ENCODE data around the gene C12orf54.
"Not testable (repeated sequence)": the region's sequence is repeated elsewhere in the genome, so short reads cannot be mapped to it uniquely, and the experiment has no call there.

Gene C12orf54

GRCh38 chr12:48472259-48472658 is 10.0 kb upstream of the C12orf54 start, which contains the start of gene ANP32D:
ANP32D (plus strand) TSS chr12:48472559; CDS start chr12:48472665, 106 bp downstream.
- Histone ChIP-seq H3K9me3 (peaks cover 0 to 28% (median 9%) of the 10 kb centered on the region in 3 donors), H3K4me3 (no peak within 1 kb of the TSS), H3K27ac (no peak within 1 kb of the TSS), H3K36me3 (no peaks in the 10 kb centered on the region), H3K4me1 (no peaks in the 10 kb centered on the region), H3K27me3 (no peaks in the 10 kb centered on the region)
- TF ChIP-seq, protein P1, sequence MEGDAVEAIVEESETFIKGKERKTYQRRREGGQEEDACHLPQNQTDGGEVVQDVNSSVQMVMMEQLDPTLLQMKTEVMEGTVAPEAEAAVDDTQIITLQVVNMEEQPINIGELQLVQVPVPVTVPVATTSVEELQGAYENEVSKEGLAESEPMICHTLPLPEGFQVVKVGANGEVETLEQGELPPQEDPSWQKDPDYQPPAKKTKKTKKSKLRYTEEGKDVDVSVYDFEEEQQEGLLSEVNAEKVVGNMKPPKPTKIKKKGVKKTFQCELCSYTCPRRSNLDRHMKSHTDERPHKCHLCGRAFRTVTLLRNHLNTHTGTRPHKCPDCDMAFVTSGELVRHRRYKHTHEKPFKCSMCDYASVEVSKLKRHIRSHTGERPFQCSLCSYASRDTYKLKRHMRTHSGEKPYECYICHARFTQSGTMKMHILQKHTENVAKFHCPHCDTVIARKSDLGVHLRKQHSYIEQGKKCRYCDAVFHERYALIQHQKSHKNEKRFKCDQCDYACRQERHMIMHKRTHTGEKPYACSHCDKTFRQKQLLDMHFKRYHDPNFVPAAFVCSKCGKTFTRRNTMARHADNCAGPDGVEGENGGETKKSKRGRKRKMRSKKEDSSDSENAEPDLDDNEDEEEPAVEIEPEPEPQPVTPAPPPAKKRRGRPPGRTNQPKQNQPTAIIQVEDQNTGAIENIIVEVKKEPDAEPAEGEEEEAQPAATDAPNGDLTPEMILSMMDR (IDR thresholded peaks at IDR 0.05), result no peak
- no peak for DNase-seq
- intact Hi-C loops (cut with DNase I; ENCODE audit: low total_unique reads), result no loop called here

DNA sequence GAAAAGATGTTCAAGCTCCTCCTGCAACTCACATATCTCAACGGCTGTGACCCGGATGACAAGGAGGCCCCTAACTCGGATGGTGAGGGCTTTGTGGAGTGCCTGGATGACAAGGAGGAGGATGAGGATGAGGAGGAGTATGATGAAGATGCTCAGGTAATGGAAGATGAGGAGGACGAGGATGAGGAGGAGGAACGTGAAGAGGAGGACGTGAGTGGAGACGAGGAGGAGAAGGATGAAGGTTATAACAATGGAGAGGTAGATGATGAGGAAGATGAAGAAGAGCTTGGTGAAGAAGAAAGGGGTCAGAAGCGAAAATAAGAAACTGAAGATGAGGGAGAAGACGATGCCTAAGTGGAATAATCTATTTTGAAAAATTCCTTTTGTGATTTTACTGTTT is 9.2 kb upstream of the C12orf54 start:
- TF ChIP-seq, protein P1 (IDR thresholded peaks at IDR 0.05), result no peak
- intact Hi-C loops (cut with DNase I; ENCODE audit: low total_unique reads), result no loop called here
- Histone ChIP-seq H3K36me3 (no peaks in the 10 kb centered on the region), H3K9me3 (peaks cover 0 to 27% (median 9%) of the 10 kb centered on the region in 3 donors), H3K27me3 (no peaks in the 10 kb centered on the region), H3K27ac (no peak overlapping the region), H3K4me3 (no peak overlapping the region), H3K4me1 (no peaks in the 10 kb centered on the region)
- DNase-seq, result no peak

DNA sequence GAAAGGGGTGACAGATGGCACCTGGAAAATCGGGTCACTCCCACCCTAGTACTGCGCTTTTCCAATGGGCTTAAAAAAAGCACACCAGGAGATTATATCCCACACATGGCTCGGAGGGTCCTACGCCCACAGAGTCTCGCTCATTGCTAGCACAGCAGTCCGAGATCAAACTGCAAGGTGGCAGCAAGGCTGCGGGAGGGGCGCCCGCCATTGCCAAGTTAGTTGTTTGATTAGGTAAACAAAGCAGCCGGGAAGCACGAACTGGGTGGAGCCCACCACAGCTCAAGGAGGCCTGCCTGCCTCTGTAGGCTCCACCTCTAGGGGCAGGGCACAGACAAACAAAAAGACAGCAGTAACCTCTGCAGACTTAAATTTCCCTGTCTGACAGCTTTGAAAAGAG is 7.8 kb upstream of the C12orf54 start:
- H3K27ac ChIP-seq; H3K4me1 ChIP-seq; H3K27me3 ChIP-seq; H3K4me3 ChIP-seq; intact Hi-C loops (cut with DNase I; ENCODE audit: low total_unique reads); DNase-seq; H3K36me3 ChIP-seq: not testable (repeated sequence)
- H3K9me3 ChIP-seq, result peaks cover 0 to 15% (median 0%) of the 10 kb centered on the region in 3 donors

DNA sequence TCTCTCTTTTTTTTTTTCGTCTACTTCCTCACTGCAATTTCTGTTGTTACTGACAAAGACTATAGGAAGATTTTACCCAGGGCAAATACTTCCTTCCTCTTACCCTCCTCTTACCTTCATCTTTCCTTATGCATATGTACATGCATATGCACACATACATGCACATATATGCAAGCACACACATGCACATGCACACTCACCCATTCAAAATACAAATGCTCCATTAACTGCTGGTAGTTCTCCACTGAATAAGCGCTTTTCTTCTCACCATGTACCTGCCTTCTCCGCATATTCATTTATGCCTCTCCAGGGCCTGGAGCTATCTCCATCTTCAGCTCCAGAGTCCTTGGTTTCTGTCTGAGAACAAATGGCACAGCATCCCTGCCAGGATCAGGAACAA is 632 bp downstream of the C12orf54 start:
- DNase-seq, result no peak
- no peaks in the 10 kb centered on the region for H3K9me3 ChIP-seq
- H3K36me3 ChIP-seq, result no peaks in the 10 kb centered on the region
- H3K4me1 ChIP-seq, result no peaks in the 10 kb centered on the region
- no peak overlapping the region for H3K27ac ChIP-seq
- intact Hi-C loops (cut with DNase I; ENCODE audit: low total_unique reads), result no loop called here
- H3K27me3 ChIP-seq, result no peaks in the 10 kb centered on the region
- TF ChIP-seq, protein P1 (IDR thresholded peaks at IDR 0.05), result no peak
- no peak overlapping the region for H3K4me3 ChIP-seq

DNA sequence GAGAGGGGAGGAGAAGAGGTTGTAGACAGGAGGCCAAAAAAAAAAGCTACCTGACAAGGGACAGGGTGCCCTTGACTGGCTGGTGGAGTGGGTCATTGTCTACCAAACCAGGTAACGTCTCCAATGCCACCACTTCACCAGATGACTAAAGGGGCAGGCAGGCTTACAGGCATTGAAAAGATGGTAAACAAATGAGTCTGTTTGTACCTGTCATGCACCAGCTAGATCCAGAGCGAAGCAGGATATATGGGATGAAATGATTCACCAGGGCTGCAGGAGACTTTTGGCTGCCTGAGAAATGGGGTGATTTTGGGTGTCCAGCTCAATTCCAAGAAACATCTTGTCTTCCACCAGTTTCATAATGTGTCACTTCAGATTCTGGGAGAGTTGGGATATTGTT is 4.0 kb downstream of the C12orf54 start:
- Histone ChIP-seq H3K4me1 (no peaks in the 10 kb centered on the region), H3K27ac (no peak overlapping the region), H3K36me3 (no peaks in the 10 kb centered on the region), H3K4me3 (no peak overlapping the region), H3K27me3 (no peaks in the 10 kb centered on the region), H3K9me3 (no peaks in the 10 kb centered on the region)
- TF ChIP-seq, protein P1 (IDR thresholded peaks at IDR 0.05), result no peak
- no peak for DNase-seq
- intact Hi-C loops (cut with DNase I; ENCODE audit: low total_unique reads), result no loop called here

GRCh38 chr12:48486679-48487078 is 4.4 kb downstream of the C12orf54 start:
- no peak for DNase-seq
- H3K4me3 ChIP-seq, result no peak overlapping the region
- no peaks in the 10 kb centered on the region for H3K4me1 ChIP-seq
- H3K9me3 ChIP-seq, result no peaks in the 10 kb centered on the region
- no peak overlapping the region for H3K27ac ChIP-seq
- no peaks in the 10 kb centered on the region for H3K27me3 ChIP-seq
- intact Hi-C loops (cut with DNase I; ENCODE audit: low total_unique reads), result no loop called here
- TF ChIP-seq, protein P1 (IDR thresholded peaks at IDR 0.05), result no peak
- H3K36me3 ChIP-seq, result no peaks in the 10 kb centered on the region
